Activated naive CD4-positive, alpha-beta T cell treated with anti-CD3 and anti-CD28 coated beads, Interleukin-2, amount 50 U/mL, for 24 hours (primary cell): Measurements from ENCODE around the gene ASB6.
"Not testable (repeated sequence)": the region's sequence is repeated elsewhere in the genome, so short reads cannot be mapped to it uniquely, and the experiment has no call there.

Source experiments
- H3K27ac Mint-ChIP-seq: one replicate; pipeline ENCODE4 v1.8.0; 2021; ENCODE audit warnings: mild to moderate bottlenecking, mixed read lengths
- H3K27me3 Mint-ChIP-seq: one replicate; pipeline ENCODE4 v1.8.0; 2021; ENCODE audit warnings: mixed read lengths
- H3K36me3 Mint-ChIP-seq: one replicate; pipeline ENCODE4 v1.8.0; 2021; ENCODE audit warnings: mixed read lengths
- H3K4me1 Mint-ChIP-seq: one replicate; pipeline ENCODE4 v1.8.0; 2021; ENCODE audit warnings: mixed read lengths
- H3K4me3 Mint-ChIP-seq: one replicate; pipeline ENCODE4 v1.8.0; 2021; ENCODE audit warnings: mild to moderate bottlenecking, mixed read lengths
- H3K9me3 Mint-ChIP-seq: one replicate; pipeline ENCODE4 v1.8.0; 2021; ENCODE audit warnings: mixed read lengths

Gene ASB6

DNA sequence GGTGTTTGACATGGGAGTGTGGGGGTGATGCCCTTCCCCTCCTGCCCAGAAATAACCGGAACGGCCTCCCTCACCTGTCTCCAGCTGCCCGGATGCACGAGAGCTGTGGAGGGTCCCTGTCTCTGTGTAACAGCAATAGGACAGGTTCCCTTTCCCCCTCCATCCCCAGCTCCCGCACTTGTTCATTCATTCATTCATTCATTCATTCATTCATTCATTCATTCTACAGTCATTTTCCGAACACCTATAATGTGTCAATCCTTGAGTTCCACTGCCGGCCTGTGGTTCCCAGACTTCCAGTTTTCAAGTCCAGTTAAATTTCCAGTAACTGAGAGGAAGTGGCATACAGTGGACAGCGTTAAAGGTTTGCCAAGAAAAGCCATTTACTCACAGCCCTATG, 30.8 kb upstream of the ASB6 start:
- no peaks in the 10 kb centered on the region for H3K36me3 Mint-ChIP-seq
- H3K27ac Mint-ChIP-seq = no peak overlapping the region
- H3K9me3 Mint-ChIP-seq = no peaks in the 10 kb centered on the region
- H3K4me3 Mint-ChIP-seq = no peak overlapping the region
- H3K27me3 Mint-ChIP-seq = peaks cover 4% of the 10 kb centered on the region
- no peaks in the 10 kb centered on the region for H3K4me1 Mint-ChIP-seq

DNA sequence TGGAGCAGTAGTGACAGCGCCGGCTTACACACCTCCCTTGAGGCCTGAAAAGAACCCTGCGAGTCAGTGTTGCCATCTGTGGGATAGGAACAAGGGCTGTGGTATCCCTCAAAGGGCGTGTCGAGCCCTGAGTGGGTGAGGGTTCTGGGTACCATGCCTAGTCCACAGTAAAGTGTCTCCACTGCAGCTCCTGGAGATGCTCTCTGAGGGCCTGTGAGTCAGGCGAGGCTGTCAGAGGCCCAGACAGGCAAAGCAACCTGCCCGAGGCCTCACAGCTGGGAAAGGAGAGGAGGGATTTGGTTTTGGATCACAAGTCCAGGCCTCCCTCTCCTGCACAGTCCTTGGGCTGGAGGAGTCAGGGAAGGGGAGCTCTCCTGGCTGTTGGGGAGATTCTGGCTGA, 29.6 kb upstream of the ASB6 start:
- Mint-ChIP-seq H3K27ac (no peak overlapping the region), H3K4me1 (no peaks in the 10 kb centered on the region), H3K27me3 (peaks cover 4% of the 10 kb centered on the region), H3K9me3 (no peaks in the 10 kb centered on the region), H3K36me3 (no peaks in the 10 kb centered on the region), H3K4me3 (no peak overlapping the region)

DNA sequence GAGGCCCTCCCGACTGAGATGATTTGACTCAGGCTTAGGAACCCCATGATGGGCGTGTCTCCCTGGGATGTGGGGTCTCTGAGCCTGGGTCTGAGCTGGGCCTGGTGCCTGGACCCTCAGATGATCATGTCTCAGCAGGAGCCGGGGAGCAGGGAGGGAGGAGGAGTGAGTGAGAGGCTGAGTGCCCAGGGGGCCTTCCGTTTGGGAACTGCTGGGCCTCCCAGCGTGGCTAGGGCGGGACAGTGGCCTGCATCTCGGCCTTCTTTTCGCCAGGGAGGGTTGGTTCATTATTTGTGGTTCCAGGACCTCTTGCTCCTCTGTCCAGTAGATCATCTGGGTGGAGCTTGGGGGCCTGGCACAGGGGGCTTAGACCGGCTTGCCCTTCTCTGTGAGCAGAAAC, 29.1 kb upstream of the ASB6 start:
- Mint-ChIP-seq H3K4me1 (no peaks in the 10 kb centered on the region), H3K9me3 (no peaks in the 10 kb centered on the region), H3K36me3 (no peaks in the 10 kb centered on the region), H3K4me3 (no peak overlapping the region), H3K27me3 (peaks cover 4% of the 10 kb centered on the region), H3K27ac (no peak overlapping the region)

DNA sequence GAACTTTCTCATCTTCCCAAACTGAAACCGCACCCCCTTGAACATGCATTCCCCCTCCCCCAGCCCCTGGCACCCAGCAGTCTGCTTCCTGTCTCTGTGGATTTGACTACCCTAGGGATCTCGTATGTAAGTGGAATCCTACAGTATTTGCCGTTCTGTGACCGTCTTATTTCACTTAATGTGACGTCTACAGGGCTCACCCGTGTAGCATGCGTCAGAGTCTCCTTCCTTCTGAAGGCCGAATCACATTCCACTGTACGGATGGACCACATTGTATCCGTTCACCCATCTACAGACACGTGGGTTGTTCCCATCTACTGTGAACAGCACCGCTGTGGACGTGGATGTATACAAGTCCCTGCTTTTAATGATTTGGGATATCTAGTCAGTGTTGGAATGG, 28.0 kb upstream of the ASB6 start:
- Mint-ChIP-seq H3K9me3 (no peaks in the 10 kb centered on the region), H3K27ac (no peak overlapping the region)

DNA sequence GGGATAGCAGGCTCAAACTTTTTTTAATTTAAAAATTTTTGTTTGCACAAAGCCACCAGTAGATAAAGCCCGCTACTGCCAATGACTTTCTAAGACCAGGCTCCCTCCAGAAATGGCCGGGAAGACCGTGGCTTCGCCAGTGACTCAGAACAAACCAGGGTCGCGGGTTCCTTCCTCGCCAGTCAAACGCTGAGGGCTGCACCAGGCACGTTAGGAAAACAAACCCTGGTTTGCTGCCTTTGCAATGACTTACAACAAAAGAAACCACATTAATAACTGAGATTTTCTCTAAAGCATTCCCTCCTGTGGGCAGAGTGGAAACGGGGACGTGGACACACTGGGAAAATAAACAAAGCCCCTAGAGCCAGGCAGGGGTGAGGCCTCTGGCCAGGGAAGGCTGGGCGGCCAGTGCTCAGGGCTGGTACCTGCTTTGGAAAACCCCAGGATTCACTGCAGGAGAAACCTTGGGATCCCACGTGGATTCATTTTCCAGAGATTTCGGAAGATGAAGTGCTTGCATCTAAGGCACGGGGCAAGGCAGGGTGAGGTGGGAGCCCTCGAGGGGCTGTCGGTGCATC, 27.3 kb upstream of the ASB6 start:
- H3K4me3 Mint-ChIP-seq = no peak overlapping the region
- no peak overlapping the region for H3K27ac Mint-ChIP-seq
- peaks cover 4% of the 10 kb centered on the region for H3K4me1 Mint-ChIP-seq
- no peaks in the 10 kb centered on the region for H3K9me3 Mint-ChIP-seq
- no peaks in the 10 kb centered on the region for H3K36me3 Mint-ChIP-seq
- H3K27me3 Mint-ChIP-seq = peaks cover 4% of the 10 kb centered on the region

More for the DNA sequence above, 28.0 kb upstream of the ASB6 start:
- H3K4me1 Mint-ChIP-seq = no peaks in the 10 kb centered on the region
- no peak overlapping the region for H3K4me3 Mint-ChIP-seq
- peaks cover 4% of the 10 kb centered on the region for H3K27me3 Mint-ChIP-seq
- no peaks in the 10 kb centered on the region for H3K36me3 Mint-ChIP-seq

DNA sequence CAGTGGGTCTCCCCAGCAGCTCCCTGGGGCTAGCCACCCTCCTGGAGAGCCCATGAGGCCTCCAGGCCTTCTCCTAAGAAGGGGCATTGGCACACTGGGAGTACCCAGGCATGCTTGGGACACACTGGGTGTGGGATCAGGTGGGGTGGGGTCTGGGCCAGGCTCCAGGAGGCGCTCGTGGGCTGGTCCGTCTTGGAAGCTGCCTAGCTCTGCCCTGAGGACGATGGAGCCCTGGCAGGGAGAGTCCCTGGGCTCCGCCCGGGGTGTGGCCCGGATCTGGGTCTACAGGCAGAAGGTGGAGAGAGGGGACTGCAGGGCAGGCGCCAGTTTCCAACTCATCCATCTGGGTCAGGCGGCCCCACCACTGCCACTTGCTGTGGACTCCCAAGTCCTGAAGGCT, 25.9 kb upstream of the ASB6 start:
- H3K4me3 Mint-ChIP-seq = no peak overlapping the region
- no peaks in the 10 kb centered on the region for H3K36me3 Mint-ChIP-seq
- H3K9me3 Mint-ChIP-seq = no peaks in the 10 kb centered on the region
- peaks cover 4% of the 10 kb centered on the region for H3K4me1 Mint-ChIP-seq
- no peak overlapping the region for H3K27ac Mint-ChIP-seq
- peaks cover 4% of the 10 kb centered on the region for H3K27me3 Mint-ChIP-seq

DNA sequence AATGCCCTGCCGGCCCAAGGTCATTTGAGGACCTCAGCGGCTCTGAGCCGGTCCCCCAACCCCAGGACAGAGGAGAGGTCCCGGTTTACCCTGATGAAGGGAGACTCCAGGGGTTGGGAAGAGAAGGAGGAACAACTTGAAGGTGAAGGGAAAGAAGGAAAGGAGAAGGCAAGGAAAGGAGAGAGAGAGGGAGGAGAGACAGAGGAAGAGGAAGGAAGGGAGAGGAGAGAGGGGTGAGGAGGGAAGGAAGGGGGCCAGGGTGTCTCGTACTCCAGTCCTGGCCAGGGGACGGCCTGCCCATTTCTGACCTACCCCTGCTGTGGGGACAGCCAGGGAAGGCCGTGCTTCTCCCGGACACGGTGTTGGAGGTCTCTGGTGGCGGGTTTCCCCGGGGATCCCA, 25.4 kb upstream of the ASB6 start:
- Mint-ChIP-seq H3K4me3 (no peak overlapping the region), H3K4me1 (peaks cover 4% of the 10 kb centered on the region), H3K9me3 (no peaks in the 10 kb centered on the region), H3K27me3 (peaks cover 4% of the 10 kb centered on the region), H3K36me3 (no peaks in the 10 kb centered on the region), H3K27ac (no peak overlapping the region)

DNA sequence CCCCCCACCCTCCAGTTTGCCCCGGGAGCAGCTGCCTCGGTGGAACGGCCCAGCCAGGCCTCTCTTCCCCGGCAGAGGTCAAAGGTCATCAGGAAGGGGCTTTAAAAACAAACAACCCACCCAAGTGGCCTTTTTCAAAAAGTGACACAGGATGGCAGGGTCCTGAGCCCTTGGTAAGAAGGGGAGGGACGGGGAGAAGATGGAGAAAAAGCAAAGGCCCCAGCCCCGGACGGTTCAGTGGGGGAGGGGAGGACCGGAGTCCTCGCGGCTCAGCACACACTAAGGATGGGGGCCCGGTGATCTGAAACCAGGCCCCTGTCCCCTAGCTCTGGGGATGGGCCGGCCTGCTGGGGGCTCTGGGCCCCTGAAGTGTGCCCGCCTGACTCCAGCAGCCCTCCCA, 24.6 kb upstream of the ASB6 start:
- H3K36me3 Mint-ChIP-seq = no peaks in the 10 kb centered on the region
- peaks cover 4% of the 10 kb centered on the region for H3K27me3 Mint-ChIP-seq
- no peak overlapping the region for H3K27ac Mint-ChIP-seq
- H3K9me3 Mint-ChIP-seq = no peaks in the 10 kb centered on the region
- peaks cover 4% of the 10 kb centered on the region for H3K4me1 Mint-ChIP-seq
- no peak overlapping the region for H3K4me3 Mint-ChIP-seq

DNA sequence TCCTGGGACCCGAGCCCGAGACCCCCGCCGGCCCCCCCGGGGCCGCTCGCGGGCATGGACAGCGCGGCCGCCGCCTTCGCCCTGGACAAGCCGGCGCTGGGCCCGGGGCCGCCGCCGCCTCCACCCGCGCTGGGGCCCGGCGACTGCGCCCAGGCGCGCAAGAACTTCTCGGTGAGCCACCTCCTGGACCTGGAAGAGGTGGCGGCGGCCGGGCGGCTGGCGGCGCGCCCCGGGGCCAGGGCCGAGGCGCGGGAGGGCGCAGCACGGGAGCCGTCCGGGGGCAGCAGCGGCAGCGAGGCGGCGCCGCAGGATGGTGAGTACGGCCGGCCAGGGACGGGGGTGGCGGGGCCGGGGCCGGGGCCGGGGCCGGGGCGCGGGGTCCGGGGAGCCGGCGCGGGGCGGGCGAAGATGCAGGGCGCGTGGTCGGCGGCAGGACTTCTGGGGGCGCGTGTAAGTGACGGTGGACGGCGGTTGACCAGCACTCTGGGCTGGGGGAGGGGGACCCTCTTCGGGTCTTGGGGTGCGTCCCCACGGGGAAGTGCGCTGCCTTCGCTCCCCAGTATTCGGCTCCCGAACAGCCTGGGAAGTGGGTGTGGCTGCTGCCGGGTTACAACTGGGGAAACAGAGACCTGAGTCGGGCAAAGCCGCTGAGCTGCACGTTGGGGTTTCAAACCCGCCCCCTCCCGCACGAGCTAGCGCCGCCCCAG, 24.0 kb upstream of the ASB6 start:
- Mint-ChIP-seq H3K27ac (no peak overlapping the region), H3K36me3 (no peaks in the 10 kb centered on the region), H3K9me3 (no peaks in the 10 kb centered on the region), H3K4me1 (peaks cover 4% of the 10 kb centered on the region), H3K4me3 (peak overlapping the region; percentile 60), H3K27me3 (peaks cover 4% of the 10 kb centered on the region)

DNA sequence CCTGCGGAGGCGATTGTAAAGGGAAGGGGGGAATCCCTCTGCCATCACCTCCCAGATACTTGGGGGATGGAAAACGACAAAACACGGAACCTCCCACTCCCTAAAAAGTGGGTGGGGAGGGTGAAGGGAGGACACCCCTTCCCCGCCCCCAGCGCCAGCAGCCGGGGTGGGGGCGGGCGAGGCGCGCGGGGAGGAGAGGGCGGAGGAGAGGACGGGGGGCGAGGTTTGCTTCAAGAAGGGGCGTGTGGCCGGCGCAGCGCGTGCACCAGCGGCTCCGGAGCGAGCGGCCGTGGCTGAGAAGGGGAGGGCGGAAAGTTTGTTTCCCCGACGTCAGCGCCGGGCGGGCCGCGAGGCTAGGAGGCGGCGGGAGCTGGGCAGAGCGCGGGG, 23.4 kb upstream of the ASB6 start, which contains the start of gene PRRX2:
PRRX2 (plus strand) TSS at position 259 of the 387 bp plus-strand sequence. CDS start 221 bp downstream, outside the sequence.
- Mint-ChIP-seq H3K9me3 (no peaks in the 10 kb centered on the region), H3K36me3 (no peaks in the 10 kb centered on the region), H3K27me3 (peaks cover 4% of the 10 kb centered on the region), H3K4me3 (peak within 1 kb of the TSS; percentile 68), H3K4me1 (peaks cover 4% of the 10 kb centered on the region), H3K27ac (no peak within 1 kb of the TSS)

DNA sequence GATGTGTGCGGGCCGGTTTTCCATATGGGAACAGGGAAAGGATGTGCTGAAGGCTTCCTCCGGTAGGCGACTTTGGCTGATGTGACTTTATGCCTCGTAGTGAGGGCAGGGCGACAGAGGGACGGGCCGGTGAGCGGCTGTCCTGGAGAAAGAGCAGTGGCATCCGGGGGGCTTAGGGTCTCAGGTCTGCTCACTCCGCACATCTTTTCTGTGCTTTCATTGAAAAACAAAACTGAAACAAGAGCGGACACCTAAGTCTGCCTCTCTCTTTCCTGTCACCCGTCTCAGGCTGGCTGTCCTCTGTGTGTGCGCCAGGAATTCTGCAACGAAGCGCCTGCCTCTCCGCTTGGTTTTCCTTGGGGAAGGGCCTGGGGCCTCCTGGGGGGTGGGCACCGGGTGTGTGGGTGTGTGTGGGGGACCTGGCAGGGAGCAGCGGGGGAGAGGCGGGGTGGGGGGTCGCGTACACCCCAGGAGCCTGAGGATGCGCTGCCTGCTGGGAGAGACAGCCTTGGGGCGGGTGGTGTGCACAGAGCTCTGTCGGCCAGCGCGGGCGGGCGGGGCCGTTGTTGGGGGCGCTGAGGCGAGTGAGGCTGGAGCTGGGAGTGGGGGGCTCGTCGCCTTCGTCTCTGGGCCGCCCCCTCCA, 22.9 kb upstream of the ASB6 start:
- Mint-ChIP-seq H3K4me3 (peak overlapping the region; percentile 68), H3K9me3 (no peaks in the 10 kb centered on the region), H3K36me3 (no peaks in the 10 kb centered on the region), H3K27ac (no peak overlapping the region), H3K27me3 (peaks cover 4% of the 10 kb centered on the region), H3K4me1 (peaks cover 4% of the 10 kb centered on the region)

DNA sequence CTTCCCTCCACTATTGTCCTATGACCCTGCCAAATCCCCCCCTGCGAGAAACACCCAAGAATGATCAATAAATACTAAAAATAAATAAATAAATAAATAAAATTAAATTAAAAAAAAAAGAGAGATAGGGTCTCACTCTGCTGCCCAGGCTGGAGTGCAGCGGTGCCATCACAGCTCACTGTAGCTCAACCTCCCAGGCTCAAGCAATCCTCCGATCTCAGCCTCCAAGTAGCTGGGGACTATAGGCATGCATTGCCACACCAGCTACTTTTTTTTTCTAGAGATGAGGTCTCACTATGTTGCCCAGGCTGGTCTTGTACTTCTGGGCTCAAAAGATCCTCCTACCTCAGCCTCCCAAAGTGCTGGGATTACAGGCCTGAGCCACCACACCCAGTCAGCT, 20.3 kb upstream of the ASB6 start:
- H3K4me1 Mint-ChIP-seq, H3K27ac Mint-ChIP-seq, H3K36me3 Mint-ChIP-seq, H3K4me3 Mint-ChIP-seq, H3K27me3 Mint-ChIP-seq, H3K9me3 Mint-ChIP-seq: not testable (repeated sequence)

DNA sequence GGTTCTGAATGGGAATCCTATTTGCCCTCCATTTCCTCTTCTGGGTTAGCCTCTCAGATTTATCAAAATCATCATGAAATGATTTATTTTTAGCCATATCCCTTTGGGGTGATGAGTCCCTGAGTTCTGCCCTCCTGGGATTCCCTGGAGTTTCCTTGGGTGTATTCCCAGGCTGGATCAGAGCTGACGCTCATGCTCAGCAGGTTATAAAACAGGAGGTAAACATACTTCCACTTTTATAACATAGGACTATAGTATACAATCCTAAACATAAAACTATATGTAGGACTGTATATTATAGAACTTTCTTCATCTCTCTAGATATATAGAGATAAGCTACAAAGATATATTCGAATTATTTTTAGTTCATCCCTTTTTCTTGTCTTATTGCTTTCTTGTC, 19.1 kb upstream of the ASB6 start:
- peaks cover 4% of the 10 kb centered on the region for H3K4me1 Mint-ChIP-seq
- H3K9me3 Mint-ChIP-seq = no peaks in the 10 kb centered on the region
- no peaks in the 10 kb centered on the region for H3K36me3 Mint-ChIP-seq
- H3K27ac Mint-ChIP-seq = no peak overlapping the region
- H3K27me3 Mint-ChIP-seq = peaks cover under 1% of the 10 kb centered on the region
- H3K4me3 Mint-ChIP-seq = no peak overlapping the region

DNA sequence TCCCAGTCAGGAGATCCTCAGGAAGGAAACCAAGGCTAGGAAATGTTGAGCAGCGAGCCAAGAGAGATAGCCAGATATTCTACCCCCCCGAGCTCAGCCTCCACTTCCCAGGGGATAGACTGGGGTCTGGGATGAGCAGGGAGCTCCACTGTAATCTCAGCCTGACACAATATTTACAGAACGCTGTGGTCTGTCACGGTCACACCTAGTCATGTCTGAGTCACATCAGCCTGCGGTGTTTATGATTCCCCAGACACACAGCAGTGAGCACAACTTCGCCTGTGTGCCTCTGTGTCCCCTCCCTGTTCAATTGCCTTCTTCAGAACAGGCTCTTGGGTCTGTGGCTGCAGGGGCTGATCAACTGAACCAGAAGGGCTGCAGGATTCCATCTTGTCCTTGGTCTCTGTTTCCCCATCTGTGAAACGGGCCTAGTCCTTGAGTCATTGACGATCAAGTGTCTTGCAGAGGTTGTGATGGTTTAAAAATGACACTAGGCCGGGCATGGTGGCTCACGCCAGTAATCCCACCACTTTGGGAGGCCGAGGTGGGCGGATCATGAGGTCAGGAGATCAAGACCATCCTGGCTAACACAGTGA, 14.9 kb upstream of the ASB6 start:
- Mint-ChIP-seq H3K9me3 (no peaks in the 10 kb centered on the region), H3K27ac (no peak overlapping the region), H3K4me3 (no peak overlapping the region)

DNA sequence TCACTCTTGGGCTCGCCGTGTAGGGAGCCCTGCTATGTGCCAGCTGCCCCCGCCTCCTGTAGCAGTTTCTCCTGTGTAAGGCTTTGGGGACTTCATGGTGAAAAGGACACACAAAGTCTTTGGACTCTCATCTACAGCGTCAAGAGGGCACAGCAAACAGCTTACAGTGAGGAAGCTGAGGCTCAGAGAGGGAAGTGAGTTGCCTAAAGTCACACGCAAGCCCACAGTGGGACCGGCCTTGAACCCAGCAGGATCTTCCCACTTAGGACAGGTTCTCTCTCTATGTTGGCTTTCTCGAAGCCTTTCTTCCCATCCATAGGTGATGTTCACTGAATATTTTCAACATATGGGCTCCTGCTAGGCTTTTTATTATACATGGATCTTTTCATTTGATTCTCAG, 13.7 kb upstream of the ASB6 start:
- no peaks in the 10 kb centered on the region for H3K9me3 Mint-ChIP-seq
- H3K4me3 Mint-ChIP-seq = no peak overlapping the region
- no peak overlapping the region for H3K27ac Mint-ChIP-seq
- peaks cover 2% of the 10 kb centered on the region for H3K27me3 Mint-ChIP-seq
- no peaks in the 10 kb centered on the region for H3K36me3 Mint-ChIP-seq
- H3K4me1 Mint-ChIP-seq = no peaks in the 10 kb centered on the region

More for the DNA sequence above, 14.9 kb upstream of the ASB6 start:
- Mint-ChIP-seq H3K4me1 (no peaks in the 10 kb centered on the region), H3K27me3 (peaks cover 2% of the 10 kb centered on the region), H3K36me3 (no peaks in the 10 kb centered on the region)

DNA sequence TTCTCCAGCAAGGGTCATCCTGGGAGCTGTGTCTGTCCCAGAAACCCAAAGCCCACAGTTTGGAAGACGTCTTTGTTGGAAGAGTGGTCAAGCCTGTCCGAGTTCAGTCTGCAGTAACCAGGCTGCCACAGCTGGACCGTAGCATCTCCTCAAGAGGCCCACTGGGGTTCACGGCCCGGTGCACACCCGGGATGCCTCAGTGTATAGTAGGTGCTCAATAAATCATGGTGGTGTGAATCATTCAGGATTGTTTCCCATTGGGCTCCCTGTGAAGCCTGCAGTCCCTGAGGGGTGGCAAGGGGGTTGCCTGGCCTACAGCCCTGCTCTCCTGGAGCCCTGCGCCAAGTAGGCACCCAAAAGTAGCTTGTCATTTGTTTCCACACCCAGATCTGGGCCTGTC, 13.2 kb upstream of the ASB6 start:
- no peaks in the 10 kb centered on the region for H3K36me3 Mint-ChIP-seq
- H3K27ac Mint-ChIP-seq = no peak overlapping the region
- peaks cover 2% of the 10 kb centered on the region for H3K27me3 Mint-ChIP-seq
- no peak overlapping the region for H3K4me3 Mint-ChIP-seq
- H3K4me1 Mint-ChIP-seq = no peaks in the 10 kb centered on the region
- no peaks in the 10 kb centered on the region for H3K9me3 Mint-ChIP-seq
